GM12878 (cell line): ENCODE data around the gene PPM1D. TPM values are rescaled to one million over a fixed set of nuclear protein-coding genes. Genes with fewer than 3 reads are reported as not detected.

ENCODE experiments used
- ATAC-seq: fragments of 200-7000 bp; cut with Tn5 transposase; 3 replicates; pipeline ENCODE4 v1.9.1; 2020; ENCODE audit warnings: mild to moderate bottlenecking, moderate library complexity
- BruUV-seq: library from RNA; stranded (reverse); fragments of 400-500 nt; replicated peaks from 2 replicates; lab custom pipeline; 2021; lab: Mats Ljungman, UMichigan
- CTCF ChIA-PET: fragments of 300-600 bp; sonication (Branson Sonifier 250); formaldehyde crosslinking; extraction: SDS; loops from one replicate; lab custom pipeline; 2021; ENCODE audit warnings: inconsistent platforms; lab: Yijun Ruan, JAX
- POLR2A ChIA-PET: fragments of 350-600 bp; formaldehyde crosslinking; extraction: SDS; loops from one replicate; lab custom pipeline; 2021; ENCODE audit warnings: inconsistent platforms; lab: Charles Lee
- RAD21 ChIA-PET: fragments of 300-600 bp; sonication (Branson Sonifier 250); formaldehyde crosslinking; loops from one replicate; lab custom pipeline; 2023; ENCODE audit warnings: antibody characterized with exemption; ENCODE audit not compliant: unreplicated experiment; lab: Charles Lee
- SMC1A ChIA-PET: fragments of 300-600 bp; sonication (Branson Sonifier 250); formaldehyde crosslinking; loops from one replicate; lab custom pipeline; 2023; ENCODE audit not compliant: unreplicated experiment, uncharacterized antibody; lab: Charles Lee
- DNase-seq: peaks from one replicate; pipeline ENCODE4 v3.0.0-alpha.2; 2011; ENCODE audit warnings: low read depth, low spot score
- FAIRE-seq: peaks from 3 replicates; lab custom pipeline; 2011; peaks lifted over from hg19 to GRCh38; lab: Jason Lieb, UNC
- H2AFZ ChIP-seq: 2 replicates; pipeline ENCODE4 v1.6.0; 2011; ENCODE audit warnings: low read depth, low read length, control low read depth; ENCODE audit not compliant: control insufficient read depth
- H3K27ac ChIP-seq: 2 replicates; pipeline ENCODE4 v1.5.1; 2011; ENCODE audit warnings: control low read depth; ENCODE audit not compliant: control insufficient read depth, insufficient read depth
- H3K27me3 ChIP-seq, 2 experiments: replicated peaks in 1 of 2; 2 replicates each; pipeline versions ENCODE4 v1.6.0 to v1.6.1; 2011; ENCODE audit warnings: low read length in 1 of 2; ENCODE audit not compliant: control insufficient read depth in 2 of 2, insufficient read depth in 2 of 2
- H3K36me3 ChIP-seq, 2 experiments: 2 replicates each; pipeline ENCODE4 v1.5.1; 2011; ENCODE audit warnings: low read length in 1 of 2; ENCODE audit not compliant: control insufficient read depth in 2 of 2, insufficient read depth in 2 of 2
- H3K4me1 ChIP-seq: 2 replicates; pipeline ENCODE4 v1.6.1; 2011; ENCODE audit warnings: mild to moderate bottlenecking, low read length, moderate library complexity, mixed read lengths; ENCODE audit not compliant: control insufficient read depth, insufficient read depth
- H3K4me2 ChIP-seq: 2 replicates; pipeline ENCODE4 v1.6.0; 2011; ENCODE audit warnings: control low read depth; ENCODE audit not compliant: control insufficient read depth, insufficient read depth
- H3K4me3 ChIP-seq: fragments of 200-600 bp; sonication (generic); 2 replicates; pipeline ENCODE4 v1.5.1; 2016
- H3K79me2 ChIP-seq: 2 replicates; pipeline ENCODE4 v1.6.0; 2011; ENCODE audit warnings: low read length; ENCODE audit not compliant: control insufficient read depth, insufficient read depth
- H3K9ac ChIP-seq: 2 replicates; pipeline ENCODE4 v1.8.0; 2011; ENCODE audit warnings: low read length, control low read depth, mixed read lengths; ENCODE audit not compliant: control insufficient read depth, insufficient read depth
- H3K9me3 ChIP-seq: replicated peaks from 3 replicates; pipeline ENCODE4 v1.5.1; 2011; ENCODE audit warnings: mild to moderate bottlenecking, low read length; ENCODE audit not compliant: control insufficient read depth, insufficient read depth
- H4K20me1 ChIP-seq: 2 replicates; pipeline ENCODE4 v1.6.0; 2011; ENCODE audit not compliant: control insufficient read depth, insufficient read depth
- BCL11A ChIP-seq: IDR thresholded peaks from 2 replicates; pipeline ENCODE4 v1.6.1; 2011; ENCODE audit warnings: low read depth, low read length
- CBX5 ChIP-seq: sonication (generic); IDR thresholded peaks from 2 replicates; pipeline ENCODE4 v1.6.1; 2016; ENCODE audit warnings: low read depth, moderate library complexity, mild to moderate bottlenecking, inconsistent platforms
- ESRRA ChIP-seq: IDR thresholded peaks from 2 replicates; pipeline ENCODE4 v1.6.1; 2012; ENCODE audit warnings: mild to moderate bottlenecking, low read length, improper control_type of control experiment
- MEF2B ChIP-seq: fragments of 450-650 bp; IDR thresholded peaks from 2 replicates; pipeline ENCODE4 v1.6.1; 2018; ENCODE audit warnings: mild to moderate bottlenecking, moderate library complexity; ENCODE audit not compliant: partially characterized antibody, poor library complexity, severe bottlenecking
- MYB ChIP-seq: fragments of 150-350 bp; IDR thresholded peaks from 2 replicates; pipeline ENCODE4 v1.6.1; 2014; ENCODE audit warnings: mild to moderate bottlenecking, low read depth, low read length, borderline replicate concordance
- RELA ChIP-seq: fragments of 450-650 bp; IDR thresholded peaks from 2 replicates; pipeline ENCODE4 v1.8.0; 2014; ENCODE audit warnings: borderline replicate concordance; ENCODE audit not compliant: partially characterized antibody
- RFX5 ChIP-seq: IDR thresholded peaks from 2 replicates; pipeline ENCODE4 v1.6.1; 2011; ENCODE audit warnings: low read depth, low read length, improper control_type of control experiment
- SUPT20H ChIP-seq: IDR thresholded peaks from 2 replicates; pipeline ENCODE4 v1.6.1; 2011; ENCODE audit warnings: low read depth, mild to moderate bottlenecking, low read length, moderate library complexity, borderline replicate concordance; ENCODE audit not compliant: control insufficient read depth
- TBL1XR1 ChIP-seq: IDR thresholded peaks from 2 replicates; pipeline ENCODE4 v1.6.1; 2012; ENCODE audit warnings: low read depth, low read length, improper control_type of control experiment
- ZNF274 ChIP-seq: IDR thresholded peaks from one replicate; pipeline ENCODE4 v1.8.0; 2011; ENCODE audit not compliant: insufficient read length, insufficient read depth
- WGBS: methylation state at CpG from one replicate; pipeline ENCODE4 v1.1.6; 2016; ENCODE audit warnings: low lambda C conversion rate; ENCODE audit not compliant: insufficient replicate concordance, insufficient coverage; ENCODE audit errors: missing lambda C conversion rate; 5-methylcytosine and 5-hydroxymethylcytosine counted together
- in situ Hi-C: fragments of 300-500 bp; cut with MboI; formaldehyde crosslinking; loops from 9 replicates; pipeline ENCODE4 v1.14.3; 2018; ENCODE audit warnings: mixed read lengths
- intact Hi-C: fragments of 100-400 bp; cut with micrococcal nuclease; formaldehyde crosslinking; loops from one replicate; pipeline ENCODE4 v1.14.2; 2022; ENCODE audit not compliant: unreplicated experiment
- polyA plus RNA-seq, 11 experiments: library from polyadenylated mRNA; depleted of rRNA in 4 of 11; unstranded in 6 of 11; stranded (reverse) in 5 of 11; fragments of >200 nt; fragmentation: Nextera tagmentation in 4 of 11; fragmentation: Illumina TruSeq in 1 of 11; extraction: Ambion mirVana in 4 of 11; extraction: Trizol in 1 of 11; gene quantifications; 1 replicate in 1 of 11; 2 replicates in 10 of 11; pipeline versions ENCODE4 v1.2.1 to v1.2.3, GENCODE V29; 2011 to 2016; ENCODE audit warnings: inconsistent platforms in 2 of 11, missing spikeins in 2 of 11, low read depth in 1 of 11
- total RNA-seq, 4 experiments: library from RNA; depleted of rRNA in 3 of 4; stranded (reverse); fragments of >200 nt in 3 of 4; fragmentation: Illumina TruSeq in 1 of 4; extraction: Trizol in 1 of 4; gene quantifications; 2 replicates each; pipeline versions ENCODE4 v1.2.1 to v1.2.3, GENCODE V29; 2013 to 2021

PPM1D gene
- total and polyA plus RNA-seq, 10 of the 15 experiments (the other 5 are each of a cell fraction or from before 2014, with no cell fraction given) = 1.9 to 20.8 (median 10.7) TPM

DNA sequence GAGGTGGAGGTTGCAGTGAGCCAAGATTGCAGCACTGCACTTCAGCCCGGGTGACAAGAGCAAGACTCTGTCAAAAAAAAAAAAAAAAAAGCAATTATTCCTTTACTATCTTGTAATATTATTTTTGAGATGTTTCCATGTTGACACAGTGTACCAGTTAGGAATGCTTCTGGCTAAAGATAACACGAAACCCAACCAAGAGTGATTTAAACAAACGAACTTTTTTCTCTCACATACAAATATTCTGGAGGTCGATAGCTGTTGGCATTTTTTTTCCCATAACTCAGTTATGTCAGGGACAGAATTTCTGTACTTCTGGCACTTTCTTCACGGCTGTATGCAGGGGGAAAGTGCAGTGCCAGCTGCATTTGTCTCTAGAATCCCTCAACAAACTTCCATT is 9.9 kb upstream of the PPM1D start:
- DNase-seq = no peak
- Histone ChIP-seq H3K4me1 (no peaks in the 10 kb centered on the region), H3K9ac (no peak overlapping the region), H3K27ac (no peak overlapping the region), H3K4me2 (no peak overlapping the region), H3K9me3 (no peaks in the 10 kb centered on the region), H3K27me3 (no peaks in the 10 kb centered on the region), H4K20me1 (no peaks in the 10 kb centered on the region), H3K4me3 (no peak overlapping the region), H2AFZ (no peak overlapping the region), H3K36me3 (no peaks in the 10 kb centered on the region), H3K79me2 (no peaks in the 10 kb centered on the region)
- no peak for TF ChIP-seq SUPT20H
- no peak for TF ChIP-seq RFX5
- no peak for TF ChIP-seq ESRRA
- no peak for TF ChIP-seq CBX5
- no peak for TF ChIP-seq TBL1XR1
- ChIA-PET CTCF (interaction anchor here (1.0 to 2.0 kb wide), 3 partner anchors 9 to 21 kb away, joined by 5 to 6 read pairs (median 5); partner anchors contain the start of gene PPM1D), POLR2A (no interaction called here), SMC1A (interaction anchor here (0.7 to 2.1 kb wide), 3 partner anchors 13 to 250 kb away, joined by 3 to 6 read pairs (median 4); no protein-coding TSS in a partner anchor), RAD21 (no interaction called here)
- in situ Hi-C loops = no loop called here
- no TSS peak for BruUV-seq
- WGBS = 27% methylated on average over 5 of the region's 5 CpGs
- intact Hi-C loops = no loop called here
- no peak for FAIRE-seq
- ATAC-seq = no peak

DNA sequence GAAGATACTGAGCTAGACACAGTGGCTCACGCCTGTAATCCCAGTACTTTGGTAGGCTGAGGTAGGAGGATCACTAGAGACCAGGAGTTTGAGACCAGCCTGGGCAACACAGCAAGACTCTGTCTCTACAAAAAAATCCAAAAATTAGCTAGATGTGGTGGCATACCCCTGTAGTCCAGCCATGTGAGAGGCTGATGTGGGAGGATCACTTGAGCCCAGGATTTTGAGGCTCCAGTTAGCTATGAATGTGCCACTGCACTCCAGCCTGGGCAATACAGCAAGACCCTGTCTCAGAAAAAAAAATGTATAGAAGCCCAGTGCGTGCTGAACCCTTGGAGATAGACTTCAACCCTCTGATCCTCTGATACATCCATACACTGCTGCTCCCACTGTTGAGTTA is 7.2 kb upstream of the PPM1D start:
- ATAC-seq (no peak), FAIRE-seq (no peak), DNase-seq (no peak)
- no TSS peak for BruUV-seq
- Histone ChIP-seq H3K4me1 (no peaks in the 10 kb centered on the region), H3K4me2 (no peak overlapping the region), H3K9ac (no peak overlapping the region), H2AFZ (no peak overlapping the region), H3K79me2 (no peaks in the 10 kb centered on the region), H3K36me3 (no peaks in the 10 kb centered on the region), H4K20me1 (no peaks in the 10 kb centered on the region), H3K27ac (no peak overlapping the region), H3K4me3 (no peak overlapping the region), H3K9me3 (no peaks in the 10 kb centered on the region), H3K27me3 (no peaks in the 10 kb centered on the region)
- intact Hi-C loops (no loop called here), in situ Hi-C loops (no loop called here)
- RAD21 ChIA-PET = interaction anchor here (0.8 kb wide), 1 partner anchor 17 kb away, joined by 3 read pairs; no protein-coding TSS in a partner anchor
- POLR2A ChIA-PET = no interaction called here
- CTCF ChIA-PET = interaction anchor here (1.7 to 2.6 kb wide), 2 partner anchors 23 kb away, joined by 6 to 10 read pairs; no protein-coding TSS in a partner anchor
- 48% methylated on average over 2 of the region's 2 CpGs for WGBS
- SMC1A ChIA-PET = interaction anchor here (0.7 to 0.8 kb wide), 2 partner anchors 45 to 88 kb away, joined by 3 read pairs; no protein-coding TSS in a partner anchor
- TF ChIP-seq MEF2B (no peak), ZNF274 (no peak), BCL11A (no peak), RELA (no peak), MYB (no peak)
